ENCODE measurements around the gene DISP3. TPM values are rescaled to one million over a fixed set of nuclear protein-coding genes. Genes with fewer than 3 reads are reported as not detected.

Gene DISP3
- polyA plus RNA-seq, 1 of the 3 experiments (the other 2 are of a cell fraction): 0.08 TPM

- 38% methylated on average over 4 of the region's 5 CpGs for WGBS (ENCODE audit: low lambda C conversion rate)
- H3K36me3 ChIP-seq (replicated peaks in 1 of 2; ENCODE audit: control insufficient read depth in 1 of 2, insufficient read depth in 2 of 2, low read length in 1 of 2): no peaks in the 10 kb centered on the region
- ChIA-PET CTCF (interaction anchor here (0.7 to 1.6 kb wide), 3 partner anchors 69 to 535 kb away, joined by 3 read pairs; no protein-coding TSS in a partner anchor), POLR2A (interaction anchor here (1.3 kb wide), 1 partner anchor 9 kb away, joined by 4 read pairs; no protein-coding TSS in a partner anchor)
- H3F3A ChIP-seq (replicated peaks; ENCODE audit: insufficient read depth): no peaks in the 10 kb centered on the region
- H3K79me2 ChIP-seq (ENCODE audit: insufficient read depth): no peaks in the 10 kb centered on the region
- H3K4me2 ChIP-seq: no peak overlapping the region
- no peak for DNase-seq
- no peak overlapping the region for H3K27ac ChIP-seq (ENCODE audit: low read depth in 2 of 2, low read length in 1 of 2)
- no peak overlapping the region for H2AFZ ChIP-seq (ENCODE audit: low read depth)
- no peak overlapping the region for H3K4me3 ChIP-seq (ENCODE audit: low read depth in 2 of 2, low read length in 1 of 2)
- no peaks in the 10 kb centered on the region for H3K9me3 ChIP-seq
- no peaks in the 10 kb centered on the region for H3K9me2 ChIP-seq
- peaks cover 7% of the 10 kb centered on the region; the same call in 1 of the 2 replicates for H3K27me3 ChIP-seq (ENCODE audit: insufficient read depth)
- no peak for TF ChIP-seq FOXJ3 (CRISPR knock-in tag; IDR thresholded peaks at IDR 0.05)
- TF ChIP-seq YY1 (IDR thresholded peaks at IDR 0.05; ENCODE audit: low read depth): no peak
- no peak for TF ChIP-seq ELF1 (IDR thresholded peaks at IDR 0.05)
- TF ChIP-seq USF2 (IDR thresholded peaks at IDR 0.05; ENCODE audit: borderline replicate concordance, low read depth, low read length): no peak
- TF ChIP-seq RXRA (IDR thresholded peaks at IDR 0.05; ENCODE audit: borderline replicate concordance, low read depth): no peak
- no peak for TF ChIP-seq RAD21 (IDR thresholded peaks at IDR 0.05; ENCODE audit: low read length)
- TF ChIP-seq REST (IDR thresholded peaks at IDR 0.05; ENCODE audit: low read depth, low read length): no peak
- no peak for TF ChIP-seq SIN3A (IDR thresholded peaks at IDR 0.05; ENCODE audit: borderline replicate concordance, low read depth, low read length)
- no peak for TF ChIP-seq MEF2A (IDR thresholded peaks at IDR 0.05; ENCODE audit: borderline replicate concordance, low read depth)
- no peak for TF ChIP-seq NFIC (IDR thresholded peaks at IDR 0.05; ENCODE audit: borderline replicate concordance)
- no peaks in the 10 kb centered on the region for H4K20me1 ChIP-seq (ENCODE audit: insufficient read depth)
- H3K9ac ChIP-seq: no peak overlapping the region
- peaks cover 0 to 14% of the 10 kb centered on the region in 2 experiments; a peak in 1 of 4 replicates for H3K4me1 ChIP-seq (ENCODE audit: control insufficient read depth in 1 of 2, insufficient read depth in 2 of 2, low read depth in 1 of 2, low read length in 1 of 2)
These were observed 94.2 kb downstream of the DISP3 start for GRCh38 chr1:11573116-11573692.

- H3F3A ChIP-seq (replicated peaks; ENCODE audit: insufficient read depth): no peaks in the 10 kb centered on the region
- H3K36me3 ChIP-seq (replicated peaks in 1 of 2; ENCODE audit: control insufficient read depth in 1 of 2, insufficient read depth in 2 of 2, low read length in 1 of 2): no peaks in the 10 kb centered on the region
- peaks cover 0 to 14% of the 10 kb centered on the region in 2 experiments; a peak in 1 of 4 replicates for H3K4me1 ChIP-seq (ENCODE audit: control insufficient read depth in 1 of 2, insufficient read depth in 2 of 2, low read depth in 1 of 2, low read length in 1 of 2)
- ChIA-PET POLR2A (interaction anchor here (1.6 kb wide), 1 partner anchor 12 kb away, joined by 6 read pairs; no protein-coding TSS in a partner anchor), CTCF (interaction anchor here (1.7 kb wide), 1 partner anchor 67 kb away, joined by 4 read pairs; no protein-coding TSS in a partner anchor)
- H3K9me2 ChIP-seq: no peaks in the 10 kb centered on the region
- no peak overlapping the region for H3K27ac ChIP-seq (ENCODE audit: low read depth in 2 of 2, low read length in 1 of 2)
- peaks cover 7% of the 10 kb centered on the region; the same call in 1 of the 2 replicates for H3K27me3 ChIP-seq (ENCODE audit: insufficient read depth)
- no peaks in the 10 kb centered on the region for H3K9me3 ChIP-seq
- no peaks in the 10 kb centered on the region for H4K20me1 ChIP-seq (ENCODE audit: insufficient read depth)
- no peak for DNase-seq
- H3K79me2 ChIP-seq (ENCODE audit: insufficient read depth): no peaks in the 10 kb centered on the region
- H3K4me2 ChIP-seq: no peak overlapping the region
- H2AFZ ChIP-seq (ENCODE audit: low read depth): no peak overlapping the region
- 48% methylated on average over 6 of the region's 6 CpGs for WGBS (ENCODE audit: low lambda C conversion rate)
- H3K4me3 ChIP-seq (ENCODE audit: low read depth in 2 of 2, low read length in 1 of 2): no peak overlapping the region
- no peak overlapping the region for H3K9ac ChIP-seq
- no peak for TF ChIP-seq FOSL2 (IDR thresholded peaks at IDR 0.05; ENCODE audit: borderline replicate concordance, low read depth)
- no peak for TF ChIP-seq MXI1 (IDR thresholded peaks at IDR 0.05; ENCODE audit: low read depth, low read length)
- TF ChIP-seq RXRA (IDR thresholded peaks at IDR 0.05; ENCODE audit: borderline replicate concordance, low read depth): no peak
- TF ChIP-seq CTCF (IDR thresholded peaks at IDR 0.05): no peak
- no peak for TF ChIP-seq POLR2AphosphoS5 (IDR thresholded peaks at IDR 0.05; ENCODE audit: low read depth, low read length)
- no peak for TF ChIP-seq USF2 (IDR thresholded peaks at IDR 0.05; ENCODE audit: borderline replicate concordance, low read depth, low read length)
- no peak for TF ChIP-seq TCF12 (IDR thresholded peaks at IDR 0.05)
- no peak for TF ChIP-seq FOXM1 (IDR thresholded peaks at IDR 0.05; ENCODE audit: low read depth)
- no peak for TF ChIP-seq EZH2phosphoT487 (IDR thresholded peaks at IDR 0.05; ENCODE audit: borderline replicate concordance, low read depth)
- TF ChIP-seq RCOR1 (IDR thresholded peaks at IDR 0.05; ENCODE audit: low read length): no peak
- no peak for TF ChIP-seq RAD21 (IDR thresholded peaks at IDR 0.05; ENCODE audit: low read length)
- TF ChIP-seq FOXJ3 (CRISPR knock-in tag; IDR thresholded peaks at IDR 0.05): no peak
- no peak for TF ChIP-seq GABPA (IDR thresholded peaks at IDR 0.05; ENCODE audit: low read depth)
- no peak for TF ChIP-seq RFX5 (IDR thresholded peaks at IDR 0.05; ENCODE audit: low read length)
- TF ChIP-seq TEAD4 (IDR thresholded peaks at IDR 0.05; ENCODE audit: borderline replicate concordance, insufficient read depth): no peak
These were observed 96.6 kb downstream of the DISP3 start for GRCh38 chr1:11575553-11575952.
